Lower leg skin (tissue), 4 donors: ENCODE results near the gene UBASH3B. TPM values are rescaled to one million over a fixed set of nuclear protein-coding genes. Genes with fewer than 3 reads are reported as not detected.

Source experiments
- DNase-seq, 2 donors: peaks; one replicate each; pipeline ENCODE4 v3.0.0-alpha.2; 2019; ENCODE audit warnings: low spot score in 2 of 2
- H3K4me3 ChIP-seq: fragments of 200-600 bp; sonication (generic); 2 replicates; pipeline ENCODE4 v1.5.1; 2017; ENCODE audit warnings: mild to moderate bottlenecking, low read depth; ENCODE audit not compliant: poor library complexity, severe bottlenecking
- POLR2A ChIP-seq, 2 donors: fragments of 450-650 bp; IDR thresholded peaks; one replicate each; pipeline ENCODE4 v1.6.1; 2016 to 2017; ENCODE audit warnings: antibody characterized with exemption in 2 of 2, mild to moderate bottlenecking in 1 of 2, moderate library complexity in 1 of 2
- WGBS, 2 donors: methylation state at CpG; one replicate each; pipeline ENCODE4 v1.1.5; 2018; 5-methylcytosine and 5-hydroxymethylcytosine counted together
- intact Hi-C: fragments of 100-400 bp; cut with DNase I; formaldehyde crosslinking; loops from one replicate; pipeline ENCODE4 v1.15.0; 2023; ENCODE audit warnings: low total_unique reads
- total RNA-seq, 4 donors: library from RNA; depleted of rRNA; stranded (reverse); fragments of >200 nt; gene quantifications; one replicate each; pipeline ENCODE4 v1.1.0, GENCODE V29; 2016
- TF ChIP-seq, protein P1 (sequence below), 3 donors: fragments of 450-650 bp; IDR thresholded peaks; one replicate each; pipeline ENCODE4 v1.5.1; 2016; ENCODE audit warnings: antibody characterized with exemption in 3 of 3, mild to moderate bottlenecking in 3 of 3, moderate library complexity in 2 of 3

The UBASH3B gene
- total RNA-seq, 4 donors from 2014 or later: 14.2 to 58.4 (median 35.6) TPM

DNA sequence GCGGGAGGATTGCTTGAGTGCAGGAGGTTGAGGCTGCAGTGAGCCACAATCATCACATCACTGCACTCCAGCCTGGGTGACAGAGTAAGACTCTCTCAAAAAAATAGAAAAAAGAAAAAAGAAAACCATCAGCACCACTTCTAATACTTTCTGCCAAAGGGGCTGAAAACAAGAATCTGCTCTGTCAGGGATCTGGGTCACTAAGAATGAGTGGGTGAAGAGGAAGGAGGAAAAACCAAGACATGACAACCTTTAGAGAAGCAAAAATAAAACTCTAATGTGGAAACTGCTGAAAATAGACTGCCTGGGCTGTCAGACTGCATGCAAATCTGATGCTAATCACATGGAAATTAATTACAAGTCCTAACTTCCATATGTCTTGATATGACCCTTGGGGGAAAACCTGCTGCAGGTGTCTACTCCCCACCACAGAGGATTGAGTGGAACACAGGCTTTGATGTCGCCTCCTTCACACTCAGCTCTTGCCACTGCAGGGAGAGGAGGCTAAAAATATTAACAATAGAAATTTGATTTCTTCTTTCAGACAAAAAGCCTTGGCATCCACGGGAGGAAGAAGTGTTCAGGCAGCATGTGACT lies 120.3 kb downstream of the UBASH3B start:
- no peak overlapping the region for H3K4me3 ChIP-seq
- TF ChIP-seq, protein P1, sequence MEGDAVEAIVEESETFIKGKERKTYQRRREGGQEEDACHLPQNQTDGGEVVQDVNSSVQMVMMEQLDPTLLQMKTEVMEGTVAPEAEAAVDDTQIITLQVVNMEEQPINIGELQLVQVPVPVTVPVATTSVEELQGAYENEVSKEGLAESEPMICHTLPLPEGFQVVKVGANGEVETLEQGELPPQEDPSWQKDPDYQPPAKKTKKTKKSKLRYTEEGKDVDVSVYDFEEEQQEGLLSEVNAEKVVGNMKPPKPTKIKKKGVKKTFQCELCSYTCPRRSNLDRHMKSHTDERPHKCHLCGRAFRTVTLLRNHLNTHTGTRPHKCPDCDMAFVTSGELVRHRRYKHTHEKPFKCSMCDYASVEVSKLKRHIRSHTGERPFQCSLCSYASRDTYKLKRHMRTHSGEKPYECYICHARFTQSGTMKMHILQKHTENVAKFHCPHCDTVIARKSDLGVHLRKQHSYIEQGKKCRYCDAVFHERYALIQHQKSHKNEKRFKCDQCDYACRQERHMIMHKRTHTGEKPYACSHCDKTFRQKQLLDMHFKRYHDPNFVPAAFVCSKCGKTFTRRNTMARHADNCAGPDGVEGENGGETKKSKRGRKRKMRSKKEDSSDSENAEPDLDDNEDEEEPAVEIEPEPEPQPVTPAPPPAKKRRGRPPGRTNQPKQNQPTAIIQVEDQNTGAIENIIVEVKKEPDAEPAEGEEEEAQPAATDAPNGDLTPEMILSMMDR (IDR thresholded peaks at IDR 0.05): no peak
- TF ChIP-seq POLR2A (IDR thresholded peaks at IDR 0.05): no peak
- intact Hi-C loops: no loop called here
- WGBS, 2 donors: 54 to 63% methylated on average over 3 of the region's 3 CpGs
- DNase-seq: no peak

DNA sequence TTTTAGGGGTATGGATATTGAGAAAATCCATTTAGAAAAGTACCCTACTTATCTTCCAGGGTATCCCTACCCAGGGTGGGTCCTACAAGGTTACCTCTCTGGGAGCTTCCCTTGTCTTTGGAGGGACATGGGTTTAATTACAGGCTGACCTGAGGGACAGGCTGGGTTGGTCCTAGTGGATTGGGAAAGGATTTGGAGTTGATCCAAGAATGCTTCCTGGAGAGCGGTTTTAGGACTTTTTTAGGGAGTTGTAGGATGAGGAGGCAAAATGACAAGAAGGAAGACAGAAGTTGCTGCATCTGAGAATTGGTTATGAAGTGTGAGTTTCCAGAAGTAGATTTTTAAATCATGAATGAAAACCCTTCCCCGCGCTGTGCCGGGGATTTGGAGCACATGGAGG lies 121.0 kb downstream of the UBASH3B start:
- WGBS, 2 donors: 87 to 92% methylated on average over 4 of the region's 4 CpGs
- no peak overlapping the region for H3K4me3 ChIP-seq
- no peak for DNase-seq
- intact Hi-C loops: no loop called here
- TF ChIP-seq POLR2A (IDR thresholded peaks at IDR 0.05): no peak
- TF ChIP-seq, protein P1 (IDR thresholded peaks at IDR 0.05): no peak

DNA sequence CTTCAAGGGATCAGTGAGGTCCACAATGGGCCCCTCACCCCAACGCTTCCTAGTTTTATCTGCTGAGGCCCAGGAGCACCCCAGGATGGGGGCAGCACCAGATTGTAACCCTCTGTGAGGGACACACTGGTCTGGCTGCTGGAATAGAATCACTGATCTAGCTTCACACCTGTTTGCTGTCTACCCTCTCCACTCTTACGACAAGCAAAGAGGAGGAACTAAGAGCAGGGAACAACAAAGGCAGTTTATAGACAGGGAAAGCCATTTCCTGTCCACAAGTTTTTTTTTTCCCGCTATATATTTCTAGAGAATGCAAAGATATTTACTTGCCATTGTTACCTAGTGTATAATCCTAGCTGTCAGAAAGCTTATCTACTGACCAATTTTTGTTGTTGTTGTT lies 121.8 kb downstream of the UBASH3B start:
- WGBS, 2 donors: 83 to 90% methylated on average over 3 of the region's 3 CpGs

DNA sequence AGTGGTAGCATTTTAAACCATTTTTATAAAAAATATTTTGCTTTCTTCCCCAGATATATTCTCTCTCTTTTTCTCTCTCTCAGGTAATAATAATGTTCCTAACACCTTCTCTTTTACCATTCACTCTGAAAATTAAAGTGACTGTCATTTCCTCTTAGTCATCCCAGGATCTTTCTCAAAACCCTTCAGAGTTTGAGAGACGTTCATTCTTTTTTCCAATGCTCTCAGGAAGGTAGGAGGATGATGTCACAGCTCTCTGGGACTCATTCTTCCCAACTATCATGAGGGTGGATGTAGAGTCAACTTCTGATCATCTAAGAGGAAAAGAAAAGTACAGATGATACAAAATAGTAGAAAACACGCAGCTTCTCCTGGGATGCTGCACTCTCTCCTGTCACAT lies 122.6 kb downstream of the UBASH3B start:
- no peak overlapping the region for H3K4me3 ChIP-seq
- WGBS, 2 donors: 74 to 80% methylated on average over 2 of the region's 2 CpGs
- TF ChIP-seq, protein P1 (IDR thresholded peaks at IDR 0.05): no peak
- no peak for TF ChIP-seq POLR2A (IDR thresholded peaks at IDR 0.05)
- DNase-seq: no peak
- intact Hi-C loops: no loop called here

More for the DNA sequence above, 121.8 kb downstream of the UBASH3B start:
- TF ChIP-seq, protein P1 (IDR thresholded peaks at IDR 0.05): no peak
- no peak for TF ChIP-seq POLR2A (IDR thresholded peaks at IDR 0.05)
- intact Hi-C loops: no loop called here
- DNase-seq: no peak
- no peak overlapping the region for H3K4me3 ChIP-seq

DNA sequence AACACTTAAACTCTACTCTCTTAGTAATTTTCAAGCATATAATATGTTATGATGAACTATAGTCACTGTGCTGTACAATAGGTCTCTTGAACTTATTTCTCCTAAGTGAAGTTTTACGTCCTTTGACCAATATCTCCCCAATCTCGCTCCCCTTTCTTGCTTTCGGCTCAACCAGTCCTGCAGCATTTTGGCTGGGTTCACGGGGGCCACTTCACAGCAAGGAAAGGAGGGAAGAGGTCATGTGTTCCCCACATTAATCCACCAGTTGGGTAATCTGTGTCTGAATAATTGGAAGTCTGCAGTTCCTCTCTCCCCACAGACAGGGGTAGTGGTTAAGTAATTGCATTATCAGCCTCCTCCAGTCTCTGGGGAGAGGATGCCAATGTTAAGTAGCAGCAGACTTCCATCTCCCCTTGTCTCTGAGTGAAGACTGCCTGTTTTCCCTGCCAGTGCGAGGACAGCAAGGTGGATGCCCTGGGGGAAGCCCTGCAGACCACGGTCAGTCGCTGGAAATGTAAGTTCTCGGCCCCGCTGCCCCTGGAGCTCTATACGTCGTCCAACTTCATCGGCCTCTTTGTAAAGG lies 123.6 kb downstream of the UBASH3B start:
- intact Hi-C loops: no loop called here
- DNase-seq: no peak
- TF ChIP-seq, protein P1 (IDR thresholded peaks at IDR 0.05): no peak
- no peak for TF ChIP-seq POLR2A (IDR thresholded peaks at IDR 0.05)
- 83 to 92% methylated on average over 12 of the region's 12 CpGs for WGBS, 2 donors
- H3K4me3 ChIP-seq: no peak overlapping the region
